ENCODE results near the gene LRMDA.

GRCh38 chr10:75655791-75656451 is 224.5 kb downstream of the LRMDA start:
- TF ChIP-seq CTCF (conservative IDR thresholded peaks at IDR 0.05; ENCODE audit: low read length) (no peak), EZH2phosphoT487 (IDR thresholded peaks at IDR 0.05; ENCODE audit: borderline replicate concordance, low read depth, low read length) (no peak)

Measured in OCI-LY7 (cell line).